HepG2 (cell line): ENCODE results near the gene EGLN2. TPM values are rescaled to one million over a fixed set of nuclear protein-coding genes. Genes with fewer than 3 reads are reported as not detected.
A peak's percentile ranks its signal among the peaks of the same experiment; 100 is the strongest.

ENCODE experiments used
- DPF2 ChIP-seq: sonication (generic); formaldehyde crosslinking; IDR thresholded peaks from 2 replicates; pipeline ENCODE4 v1.4.0; 2020; ENCODE audit warnings: mild to moderate bottlenecking, low read depth, missing genetic modification reagents, borderline replicate concordance
- NCOA2 ChIP-seq: sonication (generic); formaldehyde crosslinking; IDR thresholded peaks from 2 replicates; pipeline ENCODE4 v1.8.0; 2022; ENCODE audit warnings: inconsistent platforms
- SAFB2 ChIP-seq: sonication (generic); formaldehyde crosslinking; IDR thresholded peaks from 2 replicates; pipeline ENCODE4 v1.5.1; 2020; ENCODE audit warnings: missing genetic modification reagents, low read depth, mild to moderate bottlenecking, borderline replicate concordance
- SAP130 ChIP-seq: IDR thresholded peaks from 2 replicates; pipeline ENCODE4 v1.6.1; 2016; ENCODE audit warnings: low read depth
- SCMH1 ChIP-seq: sonication (generic); formaldehyde crosslinking; IDR thresholded peaks from 2 replicates; pipeline ENCODE4 v1.9.0; 2021; ENCODE audit warnings: missing genetic modification reagents, mild to moderate bottlenecking, borderline replicate concordance
- ZNF333 ChIP-seq: sonication (generic); formaldehyde crosslinking; IDR thresholded peaks from 2 replicates; pipeline ENCODE4 v1.4.0; 2020; ENCODE audit warnings: mild to moderate bottlenecking, missing genetic modification reagents, borderline replicate concordance
- ZNF337 ChIP-seq: sonication (generic); formaldehyde crosslinking; IDR thresholded peaks from 2 replicates; pipeline ENCODE4 v1.5.1; 2020; ENCODE audit warnings: missing genetic modification reagents, low read depth, mild to moderate bottlenecking, borderline replicate concordance
- ZNF468 ChIP-seq: sonication (generic); formaldehyde crosslinking; IDR thresholded peaks from 2 replicates; pipeline ENCODE4 v1.8.0; 2022; ENCODE audit warnings: mild to moderate bottlenecking, moderate library complexity, missing genetic modification reagents
- ZNF484 ChIP-seq: sonication (generic); formaldehyde crosslinking; IDR thresholded peaks from 2 replicates; pipeline ENCODE4 v1.5.1; 2020; ENCODE audit warnings: mild to moderate bottlenecking, low read depth, missing genetic modification reagents, borderline replicate concordance
- polyA plus RNA-seq, 8 experiments: library from polyadenylated mRNA; depleted of rRNA in 3 of 8; stranded (reverse) in 7 of 8; unstranded in 1 of 8; fragments of >200 nt; fragmentation: Illumina TruSeq in 4 of 8; extraction: Trizol in 4 of 8; gene quantifications; 2 replicates each; pipeline versions ENCODE4 v1.2.1 to v1.2.3, GENCODE V29; 2011 to 2016; ENCODE audit warnings: low read depth in 4 of 8, missing spikeins in 1 of 8, mixed read lengths in 1 of 8; ENCODE audit not compliant: insufficient read depth in 1 of 8
- total RNA-seq, 5 experiments: library from RNA; depleted of rRNA; stranded (reverse); fragments of >200 nt; fragmentation: Illumina TruSeq; extraction: Trizol; gene quantifications; 2 replicates each; pipeline ENCODE4 v1.2.3, GENCODE V29; 2016; ENCODE audit warnings: low read depth in 1 of 5
- TF ChIP-seq, protein P1 (sequence below): sonication (generic); formaldehyde crosslinking; IDR thresholded peaks from 2 replicates; pipeline ENCODE4 v1.4.0; 2020; ENCODE audit warnings: mild to moderate bottlenecking, missing genetic modification reagents
- TF ChIP-seq, protein P2 (sequence below): fragments of 450-650 bp; IDR thresholded peaks from 2 replicates; pipeline ENCODE4 v1.6.1; 2016
- TF ChIP-seq, protein P3 (sequence below): sonication (generic); formaldehyde crosslinking; IDR thresholded peaks from 2 replicates; pipeline ENCODE4 v1.4.0; 2020; ENCODE audit warnings: mild to moderate bottlenecking, low read depth, missing genetic modification reagents
- TF ChIP-seq, protein P4 (sequence below): sonication (generic); formaldehyde crosslinking; conservative IDR thresholded peaks from 2 replicates; pipeline ENCODE4 v1.4.0; 2020; ENCODE audit warnings: missing genetic modification reagents
- TF ChIP-seq, protein P5 (sequence below): sonication (generic); formaldehyde crosslinking; IDR thresholded peaks from 2 replicates; pipeline ENCODE4 v1.4.0; 2020; ENCODE audit warnings: low read depth, mild to moderate bottlenecking, missing genetic modification reagents
- TF ChIP-seq, protein P6 (sequence below): IDR thresholded peaks from 2 replicates; pipeline ENCODE4 v1.6.1; 2012; ENCODE audit warnings: inconsistent platforms
- TF ChIP-seq, protein P7 (sequence below): sonication (generic); formaldehyde crosslinking; IDR thresholded peaks from 2 replicates; pipeline ENCODE4 v1.8.0; 2022; ENCODE audit warnings: mild to moderate bottlenecking, missing genetic modification reagents, moderate library complexity
- TF ChIP-seq, protein P8 (sequence below): sonication (generic); formaldehyde crosslinking; IDR thresholded peaks from 2 replicates; pipeline ENCODE4 v1.5.1; 2020; ENCODE audit warnings: mild to moderate bottlenecking, missing genetic modification reagents, moderate library complexity

The EGLN2 gene
- total and polyA plus RNA-seq, 2 of the 13 experiments (the other 11 are each of a cell fraction or from before 2014, with no cell fraction given) = 16.5 to 40.8 TPM

DNA sequence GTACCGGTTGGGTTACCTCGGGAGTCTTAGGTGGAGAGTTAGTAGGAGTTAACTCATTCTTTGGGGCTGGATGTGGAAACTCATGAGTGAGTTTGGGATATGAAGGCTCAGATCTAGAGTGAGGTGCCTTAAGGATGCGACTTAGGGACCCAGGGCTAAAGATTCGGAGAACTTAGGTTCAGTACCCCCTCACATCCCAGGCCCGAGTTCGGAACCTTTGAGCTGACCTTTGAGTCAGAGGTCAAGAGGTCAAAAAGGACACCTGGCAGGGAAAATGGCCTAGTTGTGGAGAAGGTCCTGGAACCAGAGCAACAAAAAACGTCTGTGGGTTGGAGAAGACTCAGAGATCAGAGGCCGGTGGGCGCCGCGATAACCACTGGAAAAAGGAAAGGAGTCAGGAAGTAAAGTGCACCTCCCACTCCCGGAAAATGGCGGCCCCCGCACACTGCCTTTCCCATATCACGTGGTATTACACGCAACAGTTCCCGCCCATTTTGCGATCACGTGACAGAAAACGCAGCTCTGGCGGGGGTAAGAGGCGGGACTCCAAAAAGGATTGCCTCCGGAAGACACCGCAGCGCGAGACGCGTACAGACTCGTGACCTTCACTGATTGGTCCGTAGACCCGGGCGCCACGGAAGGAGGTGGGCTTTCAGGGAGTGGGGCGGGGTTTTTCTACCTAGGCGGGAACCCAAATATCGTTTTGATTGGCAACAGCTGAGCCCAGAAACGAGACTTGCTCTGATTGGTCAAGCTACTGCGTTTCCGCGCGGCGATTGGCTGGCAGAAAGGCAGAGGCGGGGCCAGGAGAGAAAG, 48.7 kb upstream of the EGLN2 start, which contains the start of gene ACTMAP (continued):
- TF ChIP-seq, protein P1, sequence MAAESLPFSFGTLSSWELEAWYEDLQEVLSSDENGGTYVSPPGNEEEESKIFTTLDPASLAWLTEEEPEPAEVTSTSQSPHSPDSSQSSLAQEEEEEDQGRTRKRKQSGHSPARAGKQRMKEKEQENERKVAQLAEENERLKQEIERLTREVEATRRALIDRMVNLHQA (CRISPR knock-in tag) = no peak
- TF ChIP-seq, protein P2, sequence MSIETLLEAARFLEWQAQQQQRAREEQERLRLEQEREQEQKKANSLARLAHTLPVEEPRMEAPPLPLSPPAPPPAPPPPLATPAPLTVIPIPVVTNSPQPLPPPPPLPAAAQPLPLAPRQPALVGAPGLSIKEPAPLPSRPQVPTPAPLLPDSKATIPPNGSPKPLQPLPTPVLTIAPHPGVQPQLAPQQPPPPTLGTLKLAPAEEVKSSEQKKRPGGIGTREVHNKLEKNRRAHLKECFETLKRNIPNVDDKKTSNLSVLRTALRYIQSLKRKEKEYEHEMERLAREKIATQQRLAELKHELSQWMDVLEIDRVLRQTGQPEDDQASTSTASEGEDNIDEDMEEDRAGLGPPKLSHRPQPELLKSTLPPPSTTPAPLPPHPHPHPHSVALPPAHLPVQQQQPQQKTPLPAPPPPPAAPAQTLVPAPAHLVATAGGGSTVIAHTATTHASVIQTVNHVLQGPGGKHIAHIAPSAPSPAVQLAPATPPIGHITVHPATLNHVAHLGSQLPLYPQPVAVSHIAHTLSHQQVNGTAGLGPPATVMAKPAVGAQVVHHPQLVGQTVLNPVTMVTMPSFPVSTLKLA = peak; percentile 98
- TF ChIP-seq DPF2 (CRISPR knock-in tag) = no peak
- TF ChIP-seq SAFB2 (CRISPR knock-in tag) = no peak
- TF ChIP-seq ZNF337 = no peak
- TF ChIP-seq, protein P3, sequence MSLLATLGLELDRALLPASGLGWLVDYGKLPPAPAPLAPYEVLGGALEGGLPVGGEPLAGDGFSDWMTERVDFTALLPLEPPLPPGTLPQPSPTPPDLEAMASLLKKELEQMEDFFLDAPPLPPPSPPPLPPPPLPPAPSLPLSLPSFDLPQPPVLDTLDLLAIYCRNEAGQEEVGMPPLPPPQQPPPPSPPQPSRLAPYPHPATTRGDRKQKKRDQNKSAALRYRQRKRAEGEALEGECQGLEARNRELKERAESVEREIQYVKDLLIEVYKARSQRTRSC (CRISPR knock-in tag) = no peak
- peak; percentile 6; the same call in 1 of the 2 replicates for TF ChIP-seq NCOA2 (CRISPR knock-in tag)
- TF ChIP-seq, protein P4, sequence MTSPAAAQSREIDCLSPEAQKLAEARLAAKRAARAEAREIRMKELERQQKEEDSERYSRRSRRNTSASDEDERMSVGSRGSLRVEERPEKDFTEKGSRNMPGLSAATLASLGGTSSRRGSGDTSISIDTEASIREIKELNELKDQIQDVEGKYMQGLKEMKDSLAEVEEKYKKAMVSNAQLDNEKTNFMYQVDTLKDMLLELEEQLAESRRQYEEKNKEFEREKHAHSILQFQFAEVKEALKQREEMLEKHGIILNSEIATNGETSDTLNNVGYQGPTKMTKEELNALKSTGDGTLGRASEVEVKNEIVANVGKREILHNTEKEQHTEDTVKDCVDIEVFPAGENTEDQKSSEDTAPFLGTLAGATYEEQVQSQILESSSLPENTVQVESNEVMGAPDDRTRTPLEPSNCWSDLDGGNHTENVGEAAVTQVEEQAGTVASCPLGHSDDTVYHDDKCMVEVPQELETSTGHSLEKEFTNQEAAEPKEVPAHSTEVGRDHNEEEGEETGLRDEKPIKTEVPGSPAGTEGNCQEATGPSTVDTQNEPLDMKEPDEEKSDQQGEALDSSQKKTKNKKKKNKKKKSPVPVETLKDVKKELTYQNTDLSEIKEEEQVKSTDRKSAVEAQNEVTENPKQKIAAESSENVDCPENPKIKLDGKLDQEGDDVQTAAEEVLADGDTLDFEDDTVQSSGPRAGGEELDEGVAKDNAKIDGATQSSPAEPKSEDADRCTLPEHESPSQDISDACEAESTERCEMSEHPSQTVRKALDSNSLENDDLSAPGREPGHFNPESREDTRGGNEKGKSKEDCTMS = no peak
- TF ChIP-seq, protein P5, sequence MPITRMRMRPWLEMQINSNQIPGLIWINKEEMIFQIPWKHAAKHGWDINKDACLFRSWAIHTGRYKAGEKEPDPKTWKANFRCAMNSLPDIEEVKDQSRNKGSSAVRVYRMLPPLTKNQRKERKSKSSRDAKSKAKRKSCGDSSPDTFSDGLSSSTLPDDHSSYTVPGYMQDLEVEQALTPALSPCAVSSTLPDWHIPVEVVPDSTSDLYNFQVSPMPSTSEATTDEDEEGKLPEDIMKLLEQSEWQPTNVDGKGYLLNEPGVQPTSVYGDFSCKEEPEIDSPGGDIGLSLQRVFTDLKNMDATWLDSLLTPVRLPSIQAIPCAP = no peak
- no peak for TF ChIP-seq ZNF484 (CRISPR knock-in tag)
- TF ChIP-seq, protein P6, sequence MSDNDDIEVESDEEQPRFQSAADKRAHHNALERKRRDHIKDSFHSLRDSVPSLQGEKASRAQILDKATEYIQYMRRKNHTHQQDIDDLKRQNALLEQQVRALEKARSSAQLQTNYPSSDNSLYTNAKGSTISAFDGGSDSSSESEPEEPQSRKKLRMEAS = peak; percentile 91
- no peak for TF ChIP-seq ZNF468 (CRISPR knock-in tag)
- no peak for TF ChIP-seq ZNF333 (CRISPR knock-in tag)
- TF ChIP-seq, protein P7, sequence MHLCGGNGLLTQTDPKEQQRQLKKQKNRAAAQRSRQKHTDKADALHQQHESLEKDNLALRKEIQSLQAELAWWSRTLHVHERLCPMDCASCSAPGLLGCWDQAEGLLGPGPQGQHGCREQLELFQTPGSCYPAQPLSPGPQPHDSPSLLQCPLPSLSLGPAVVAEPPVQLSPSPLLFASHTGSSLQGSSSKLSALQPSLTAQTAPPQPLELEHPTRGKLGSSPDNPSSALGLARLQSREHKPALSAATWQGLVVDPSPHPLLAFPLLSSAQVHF (CRISPR knock-in tag) = no peak
- TF ChIP-seq, protein P8, sequence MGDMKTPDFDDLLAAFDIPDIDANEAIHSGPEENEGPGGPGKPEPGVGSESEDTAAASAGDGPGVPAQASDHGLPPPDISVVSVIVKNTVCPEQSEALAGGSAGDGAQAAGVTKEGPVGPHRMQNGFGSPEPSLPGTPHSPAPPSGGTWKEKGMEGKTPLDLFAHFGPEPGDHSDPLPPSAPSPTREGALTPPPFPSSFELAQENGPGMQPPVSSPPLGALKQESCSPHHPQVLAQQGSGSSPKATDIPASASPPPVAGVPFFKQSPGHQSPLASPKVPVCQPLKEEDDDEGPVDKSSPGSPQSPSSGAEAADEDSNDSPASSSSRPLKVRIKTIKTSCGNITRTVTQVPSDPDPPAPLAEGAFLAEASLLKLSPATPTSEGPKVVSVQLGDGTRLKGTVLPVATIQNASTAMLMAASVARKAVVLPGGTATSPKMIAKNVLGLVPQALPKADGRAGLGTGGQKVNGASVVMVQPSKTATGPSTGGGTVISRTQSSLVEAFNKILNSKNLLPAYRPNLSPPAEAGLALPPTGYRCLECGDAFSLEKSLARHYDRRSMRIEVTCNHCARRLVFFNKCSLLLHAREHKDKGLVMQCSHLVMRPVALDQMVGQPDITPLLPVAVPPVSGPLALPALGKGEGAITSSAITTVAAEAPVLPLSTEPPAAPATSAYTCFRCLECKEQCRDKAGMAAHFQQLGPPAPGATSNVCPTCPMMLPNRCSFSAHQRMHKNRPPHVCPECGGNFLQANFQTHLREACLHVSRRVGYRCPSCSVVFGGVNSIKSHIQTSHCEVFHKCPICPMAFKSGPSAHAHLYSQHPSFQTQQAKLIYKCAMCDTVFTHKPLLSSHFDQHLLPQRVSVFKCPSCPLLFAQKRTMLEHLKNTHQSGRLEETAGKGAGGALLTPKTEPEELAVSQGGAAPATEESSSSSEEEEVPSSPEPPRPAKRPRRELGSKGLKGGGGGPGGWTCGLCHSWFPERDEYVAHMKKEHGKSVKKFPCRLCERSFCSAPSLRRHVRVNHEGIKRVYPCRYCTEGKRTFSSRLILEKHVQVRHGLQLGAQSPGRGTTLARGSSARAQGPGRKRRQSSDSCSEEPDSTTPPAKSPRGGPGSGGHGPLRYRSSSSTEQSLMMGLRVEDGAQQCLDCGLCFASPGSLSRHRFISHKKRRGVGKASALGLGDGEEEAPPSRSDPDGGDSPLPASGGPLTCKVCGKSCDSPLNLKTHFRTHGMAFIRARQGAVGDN (CRISPR knock-in tag) = peak; percentile 70
- TF ChIP-seq SAP130 = peak; percentile 88
- TF ChIP-seq SCMH1 = no peak
